A549 (cell line): ENCODE data around the gene TSC22D3. TPM values are rescaled to one million over a fixed set of nuclear protein-coding genes. Genes with fewer than 3 reads are reported as not detected.

ENCODE experiments used
- ATAC-seq, 2 experiments: fragments of 200-7000 bp in 1 of 2; fragments of >200 bp in 1 of 2; cut with Nextera tagmentation in 1 of 2; cut with Tn5 transposase in 1 of 2; 3 replicates each; pipeline versions ENCODE4 v1.8.0 to v1.9.1; 2018 to 2020; ENCODE audit warnings: mild to moderate bottlenecking in 1 of 2, moderate library complexity in 1 of 2
- CTCF ChIA-PET: fragments of 300-600 bp; sonication (Branson Sonifier 250); formaldehyde crosslinking; extraction: SDS; loops from one replicate; lab custom pipeline; 2021; ENCODE audit warnings: antibody characterized with exemption, inconsistent platforms; lab: Yijun Ruan, JAX
- POLR2A ChIA-PET: fragments of 350-600 bp; formaldehyde crosslinking; extraction: SDS; loops from one replicate; lab custom pipeline; 2021; ENCODE audit warnings: antibody characterized with exemption, inconsistent platforms; lab: Yijun Ruan, JAX
- DNase-seq, 2 experiments: peaks; one replicate each; pipeline versions ENCODE4 v3.0.0 to v3.0.0-alpha.2; 2011 to 2016; ENCODE audit warnings: low read depth in 1 of 2, low spot score in 1 of 2
- FAIRE-seq: peaks from 2 replicates; lab custom pipeline; 2011; peaks lifted over from hg19 to GRCh38; lab: Jason Lieb, UNC
- H3K27ac ChIP-seq, 2 experiments: fragments of >200 bp; sonication (Bioruptor Twin); formaldehyde crosslinking; 3 replicates each; pipeline ENCODE4 v1.5.1; 2016 to 2017
- H3K4me1 ChIP-seq: fragments of >200 bp; sonication (Bioruptor Twin); formaldehyde crosslinking; 3 replicates; pipeline ENCODE4 v1.6.1; 2016
- H3K4me2 ChIP-seq: fragments of >200 bp; sonication (Bioruptor Twin); formaldehyde crosslinking; 3 replicates; pipeline ENCODE4 v1.6.1; 2016
- H3K4me3 ChIP-seq: fragments of >200 bp; sonication (Bioruptor Twin); formaldehyde crosslinking; 3 replicates; pipeline ENCODE4 v1.5.1; 2016
- H3K9me3 ChIP-seq: fragments of >200 bp; sonication (Bioruptor Twin); formaldehyde crosslinking; 3 replicates; pipeline ENCODE4 v1.6.1; 2016
- CBX2 ChIP-seq: fragments of 200-600 bp; sonication (generic); IDR thresholded peaks from 2 replicates; pipeline ENCODE4 v1.6.1; 2016; ENCODE audit warnings: low read depth, mild to moderate bottlenecking, borderline replicate concordance
- CHD2 ChIP-seq: fragments of 150-350 bp; IDR thresholded peaks from 2 replicates; pipeline ENCODE4 v1.6.1; 2014; ENCODE audit warnings: low read length; ENCODE audit not compliant: partially characterized antibody
- CHD4 ChIP-seq: fragments of 200-600 bp; sonication (generic); IDR thresholded peaks from 2 replicates; pipeline ENCODE4 v1.6.1; 2016; ENCODE audit warnings: antibody characterized with exemption, mild to moderate bottlenecking, borderline replicate concordance
- EP300 ChIP-seq, 2 experiments: fragments of >200 bp; sonication (Bioruptor Twin); formaldehyde crosslinking; IDR thresholded peaks; 2 replicates in 1 of 2; 3 replicates in 1 of 2; pipeline ENCODE4 v1.6.1; 2016 to 2017
- FOSL2 ChIP-seq, 2 experiments: fragments of 450-650 bp in 1 of 2; fragments of >200 bp in 1 of 2; sonication (Bioruptor Twin) in 1 of 2; formaldehyde crosslinking; IDR thresholded peaks; 2 replicates each; pipeline versions ENCODE4 v1.5.0 to v1.6.1; 2016 to 2020; ENCODE audit warnings: mild to moderate bottlenecking in 1 of 2, moderate library complexity in 1 of 2
- HDAC2 ChIP-seq: fragments of 200-600 bp; sonication (generic); IDR thresholded peaks from 2 replicates; pipeline ENCODE4 v1.6.1; 2016
- HES2 ChIP-seq: fragments of >200 bp; sonication (Bioruptor Twin); formaldehyde crosslinking; IDR thresholded peaks from 2 replicates; pipeline ENCODE4 v1.6.1; 2016
- HOXA7 ChIP-seq: fragments of 250-450 bp; sonication (Bioruptor Pico); IDR thresholded peaks from 2 replicates; pipeline ENCODE4 v1.5.0; 2020; ENCODE audit warnings: mild to moderate bottlenecking, moderate library complexity
- HOXB13 ChIP-seq: fragments of 250-450 bp; sonication (Bioruptor Pico); IDR thresholded peaks from 2 replicates; pipeline ENCODE4 v1.5.0; 2020; ENCODE audit warnings: low read depth, mild to moderate bottlenecking, moderate library complexity
- KDM5A ChIP-seq: fragments of 200-600 bp; sonication (generic); IDR thresholded peaks from 2 replicates; pipeline ENCODE4 v1.6.1; 2016; ENCODE audit warnings: antibody characterized with exemption, mild to moderate bottlenecking
- MAFK ChIP-seq: fragments of 450-650 bp; IDR thresholded peaks from 2 replicates; pipeline ENCODE4 v1.6.1; 2014; ENCODE audit not compliant: partially characterized antibody
- MAX ChIP-seq: IDR thresholded peaks from 2 replicates; pipeline ENCODE4 v1.6.1; 2012
- MAZ ChIP-seq: fragments of 150-350 bp; IDR thresholded peaks from 2 replicates; pipeline ENCODE4 v1.6.1; 2014; ENCODE audit warnings: antibody characterized with exemption, low read depth, low read length, borderline replicate concordance
- NFE2L2 ChIP-seq: fragments of 150-350 bp; conservative IDR thresholded peaks from 2 replicates; pipeline ENCODE4 v1.6.1; 2014; ENCODE audit warnings: low read length
- PBX3 ChIP-seq: IDR thresholded peaks from 2 replicates; pipeline ENCODE4 v1.6.1; 2012
- RAD21 ChIP-seq, 2 experiments: fragments of >200 bp in 1 of 2; sonication (Bioruptor Twin) in 1 of 2; formaldehyde crosslinking in 1 of 2; IDR thresholded peaks in 1 of 2; conservative IDR thresholded peaks in 1 of 2; 2 replicates in 1 of 2; 3 replicates in 1 of 2; pipeline ENCODE4 v1.6.1; 2012 to 2018; ENCODE audit warnings: inconsistent platforms in 1 of 2
- RFX5 ChIP-seq: fragments of 450-650 bp; IDR thresholded peaks from 2 replicates; pipeline ENCODE4 v1.7.1; 2014; ENCODE audit warnings: antibody characterized with exemption, mild to moderate bottlenecking, moderate library complexity
- RNF2 ChIP-seq: fragments of 200-600 bp; sonication (generic); IDR thresholded peaks from 2 replicates; pipeline ENCODE4 v1.6.1; 2016; ENCODE audit warnings: low read depth, mild to moderate bottlenecking, antibody characterized with exemption, moderate library complexity, borderline replicate concordance
- USF2 ChIP-seq: fragments of 450-650 bp; IDR thresholded peaks from 2 replicates; pipeline ENCODE4 v1.6.1; 2014; ENCODE audit warnings: antibody characterized with exemption
- ZC3H11A ChIP-seq: fragments of 450-650 bp; IDR thresholded peaks from 2 replicates; pipeline ENCODE4 v1.6.1; 2014; ENCODE audit warnings: antibody characterized with exemption, mild to moderate bottlenecking
- ZFP36 ChIP-seq: fragments of 450-650 bp; IDR thresholded peaks from 2 replicates; pipeline ENCODE4 v1.6.1; 2014; ENCODE audit warnings: borderline replicate concordance; ENCODE audit not compliant: partially characterized antibody
- ZNF302 ChIP-seq: fragments of 250-450 bp; sonication (Bioruptor Pico); IDR thresholded peaks from 2 replicates; pipeline ENCODE4 v1.9.0; 2021; ENCODE audit warnings: inconsistent platforms, mild to moderate bottlenecking, moderate library complexity
- WGBS: methylation state at CpG from one replicate; pipeline ENCODE4 v1.1.6; 2017; ENCODE audit errors: missing lambda C conversion rate; 5-methylcytosine and 5-hydroxymethylcytosine counted together
- polyA plus RNA-seq, 4 experiments: library from polyadenylated mRNA; depleted of rRNA in 3 of 4; stranded (reverse); fragments of >200 nt; fragmentation: RNase III in 1 of 4; extraction: RNeasy Plus Mini Kit Qiagen cat#74134 plus additional on column Dnase treatment in 1 of 4; gene quantifications; 2 replicates in 3 of 4; 3 replicates in 1 of 4; pipeline ENCODE4 v1.2.3, GENCODE V29; 2011 to 2017
- TF ChIP-seq, protein P1 (sequence below): fragments of >200 bp; sonication (Bioruptor Twin); formaldehyde crosslinking; IDR thresholded peaks from 3 replicates; pipeline ENCODE4 v1.6.1; 2016
- TF ChIP-seq, protein P2 (sequence below): fragments of 200-600 bp; sonication (generic); IDR thresholded peaks from 2 replicates; pipeline ENCODE4 v1.6.1; 2016; ENCODE audit warnings: antibody characterized with exemption, mild to moderate bottlenecking, moderate library complexity
- TF ChIP-seq, protein P3 (sequence below): IDR thresholded peaks from 2 replicates; pipeline ENCODE4 v1.6.1; 2012; ENCODE audit warnings: low read depth, borderline replicate concordance

TSC22D3 gene
- polyA plus RNA-seq, 2 of the 4 experiments (the other 2 are of a cell fraction) = 12.2 to 65.4 TPM

DNA sequence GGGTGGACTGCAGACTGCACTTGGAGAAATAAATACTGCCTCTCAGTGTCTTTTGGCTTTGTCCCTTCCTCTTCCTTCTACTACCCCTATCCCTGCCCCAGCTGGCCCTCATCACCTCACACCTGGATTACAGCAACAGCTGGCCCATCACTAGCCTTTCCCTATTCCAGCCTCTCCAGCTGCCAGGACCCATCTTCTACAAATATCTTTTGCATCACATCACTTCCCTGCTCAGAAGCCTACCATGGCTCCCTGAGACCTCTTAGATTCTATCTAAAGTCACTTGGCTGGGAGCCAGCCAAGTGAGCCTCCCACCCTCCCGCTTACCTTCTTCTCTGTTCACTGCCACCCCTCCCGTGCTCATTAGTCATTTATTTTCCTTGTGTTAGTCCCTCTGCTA, 66.8 kb downstream of the TSC22D3 start:
- TF ChIP-seq FOSL2 (IDR thresholded peaks at IDR 0.05) = no peak
- no peak for TF ChIP-seq FOSL2 (CRISPR knock-in tag; IDR thresholded peaks at IDR 0.05)
- TF ChIP-seq CHD4 = no peak
- no peak for TF ChIP-seq MAX
- no peak for TF ChIP-seq CBX2
- TF ChIP-seq PBX3 = no peak
- no peak for TF ChIP-seq NFE2L2
- no peak for TF ChIP-seq ZFP36
- TF ChIP-seq KDM5A = no peak
- ATAC-seq (no peak), DNase-seq (no peak), FAIRE-seq (no peak)
- no peaks in the 10 kb centered on the region for H3K9me3 ChIP-seq
- ChIA-PET CTCF (no interaction called here), POLR2A (no interaction called here)
- H3K27ac ChIP-seq = no peak overlapping the region; a peak in 1 of 6 replicates
- H3K4me2 ChIP-seq = no peak overlapping the region
- peaks cover 25% of the 10 kb centered on the region for H3K4me1 ChIP-seq
- H3K4me3 ChIP-seq = no peak overlapping the region
- 58% methylated on average over 2 of the region's 2 CpGs for WGBS

DNA sequence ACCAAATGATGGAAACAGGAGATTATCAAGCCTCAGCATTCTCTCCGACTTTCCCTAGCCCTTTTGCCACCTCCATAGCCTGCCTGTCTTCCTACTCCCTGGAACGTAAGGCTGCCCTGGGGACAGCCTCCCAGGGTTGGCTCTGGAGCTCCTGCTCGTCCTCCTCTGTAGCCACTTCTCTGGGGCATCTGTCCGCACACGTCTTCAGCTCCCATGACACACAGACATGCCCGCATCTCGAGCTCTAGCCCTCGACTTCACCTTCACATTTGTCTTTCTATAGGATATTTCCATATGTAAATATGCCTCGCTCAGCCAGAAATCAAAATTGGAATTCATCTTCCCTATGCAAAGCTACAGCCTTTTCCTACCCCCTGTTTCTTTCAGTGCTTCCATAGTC, 67.7 kb downstream of the TSC22D3 start:
- 64% methylated on average over 9 of the region's 9 CpGs for WGBS
- CTCF ChIA-PET = interaction anchor here (1.8 to 2.2 kb wide), 2 partner anchors 10 to 48 kb away, joined by 5 to 8 read pairs; no protein-coding TSS in a partner anchor
- no peaks in the 10 kb centered on the region for H3K9me3 ChIP-seq
- no peak overlapping the region for H3K27ac ChIP-seq
- FAIRE-seq (no peak), ATAC-seq (no peak)
- no peak overlapping the region for H3K4me3 ChIP-seq
- POLR2A ChIA-PET = interaction anchor here (0.6 kb wide), 1 partner anchor 9 kb away, joined by 3 read pairs; no protein-coding TSS in a partner anchor
- TF ChIP-seq MAZ (no peak), FOSL2 (IDR thresholded peaks at IDR 0.05) (no peak), FOSL2 (CRISPR knock-in tag; IDR thresholded peaks at IDR 0.05) (no peak), RFX5 (no peak), HDAC2 (no peak), HOXA7 (no peak), USF2 (no peak), ZC3H11A (no peak), RNF2 (no peak), HOXB13 (no peak), HES2 (no peak), EP300 (IDR thresholded peaks at IDR 0.05) (no peak), ZNF302 (CRISPR knock-in tag) (no peak), RAD21 (conservative IDR thresholded peaks at IDR 0.05 in 1 of 2, IDR thresholded peaks at IDR 0.05 in 1 of 2) (no peak), MAFK (no peak), CHD2 (no peak)
- TF ChIP-seq, protein P1, sequence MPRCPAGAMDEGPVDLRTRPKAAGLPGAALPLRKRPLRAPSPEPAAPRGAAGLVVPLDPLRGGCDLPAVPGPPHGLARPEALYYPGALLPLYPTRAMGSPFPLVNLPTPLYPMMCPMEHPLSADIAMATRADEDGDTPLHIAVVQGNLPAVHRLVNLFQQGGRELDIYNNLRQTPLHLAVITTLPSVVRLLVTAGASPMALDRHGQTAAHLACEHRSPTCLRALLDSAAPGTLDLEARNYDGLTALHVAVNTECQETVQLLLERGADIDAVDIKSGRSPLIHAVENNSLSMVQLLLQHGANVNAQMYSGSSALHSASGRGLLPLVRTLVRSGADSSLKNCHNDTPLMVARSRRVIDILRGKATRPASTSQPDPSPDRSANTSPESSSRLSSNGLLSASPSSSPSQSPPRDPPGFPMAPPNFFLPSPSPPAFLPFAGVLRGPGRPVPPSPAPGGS = no peak
- TF ChIP-seq, protein P2, sequence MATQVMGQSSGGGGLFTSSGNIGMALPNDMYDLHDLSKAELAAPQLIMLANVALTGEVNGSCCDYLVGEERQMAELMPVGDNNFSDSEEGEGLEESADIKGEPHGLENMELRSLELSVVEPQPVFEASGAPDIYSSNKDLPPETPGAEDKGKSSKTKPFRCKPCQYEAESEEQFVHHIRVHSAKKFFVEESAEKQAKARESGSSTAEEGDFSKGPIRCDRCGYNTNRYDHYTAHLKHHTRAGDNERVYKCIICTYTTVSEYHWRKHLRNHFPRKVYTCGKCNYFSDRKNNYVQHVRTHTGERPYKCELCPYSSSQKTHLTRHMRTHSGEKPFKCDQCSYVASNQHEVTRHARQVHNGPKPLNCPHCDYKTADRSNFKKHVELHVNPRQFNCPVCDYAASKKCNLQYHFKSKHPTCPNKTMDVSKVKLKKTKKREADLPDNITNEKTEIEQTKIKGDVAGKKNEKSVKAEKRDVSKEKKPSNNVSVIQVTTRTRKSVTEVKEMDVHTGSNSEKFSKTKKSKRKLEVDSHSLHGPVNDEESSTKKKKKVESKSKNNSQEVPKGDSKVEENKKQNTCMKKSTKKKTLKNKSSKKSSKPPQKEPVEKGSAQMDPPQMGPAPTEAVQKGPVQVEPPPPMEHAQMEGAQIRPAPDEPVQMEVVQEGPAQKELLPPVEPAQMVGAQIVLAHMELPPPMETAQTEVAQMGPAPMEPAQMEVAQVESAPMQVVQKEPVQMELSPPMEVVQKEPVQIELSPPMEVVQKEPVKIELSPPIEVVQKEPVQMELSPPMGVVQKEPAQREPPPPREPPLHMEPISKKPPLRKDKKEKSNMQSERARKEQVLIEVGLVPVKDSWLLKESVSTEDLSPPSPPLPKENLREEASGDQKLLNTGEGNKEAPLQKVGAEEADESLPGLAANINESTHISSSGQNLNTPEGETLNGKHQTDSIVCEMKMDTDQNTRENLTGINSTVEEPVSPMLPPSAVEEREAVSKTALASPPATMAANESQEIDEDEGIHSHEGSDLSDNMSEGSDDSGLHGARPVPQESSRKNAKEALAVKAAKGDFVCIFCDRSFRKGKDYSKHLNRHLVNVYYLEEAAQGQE = no peak
- TF ChIP-seq, protein P3, sequence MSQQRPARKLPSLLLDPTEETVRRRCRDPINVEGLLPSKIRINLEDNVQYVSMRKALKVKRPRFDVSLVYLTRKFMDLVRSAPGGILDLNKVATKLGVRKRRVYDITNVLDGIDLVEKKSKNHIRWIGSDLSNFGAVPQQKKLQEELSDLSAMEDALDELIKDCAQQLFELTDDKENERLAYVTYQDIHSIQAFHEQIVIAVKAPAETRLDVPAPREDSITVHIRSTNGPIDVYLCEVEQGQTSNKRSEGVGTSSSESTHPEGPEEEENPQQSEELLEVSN = no peak
- TF ChIP-seq, all 56 proteins: peak for 0
- Histone ChIP-seq H3K4me1 (peaks cover 24% of the 10 kb centered on the region), H3K4me2 (no peak overlapping the region)
- no peak for DNase-seq
